Bone marrow (tissue), 2 donors: ENCODE measurements around the gene NR4A3.
A peak's percentile ranks its signal among the peaks of the same experiment; 100 is the strongest.
"Not testable (repeated sequence)": the region's sequence is repeated elsewhere in the genome, so short reads cannot be mapped to it uniquely, and the experiment has no call there.

Experiments used
- DNase-seq, 2 donors: peaks; one replicate each; lab custom pipeline; 2025; lab: John Stamatoyannopoulos, UW

The NR4A3 gene

GRCh38 chr9:99821396-99822108 lies at the start of gene NR4A3:
Gene NR4A3, plus strand, starts transcription at chr9:99821885. Its CDS starts 6,158 bp downstream, at chr9:99828043.
- DNase-seq, result peak; percentile 62 to 82

GRCh38 chr9:99773468-99774138 lies 48.1 kb upstream of the NR4A3 start:
- no peak for DNase-seq

- peak in 1 of 2 donors; percentile 2 for DNase-seq
Measured at GRCh38 chr9:99778308-99778707, 43.4 kb upstream of the NR4A3 start.

- no peak for DNase-seq
Measured at GRCh38 chr9:99778836-99779235, 42.8 kb upstream of the NR4A3 start.

GRCh38 chr9:99779277-99779676 lies 42.4 kb upstream of the NR4A3 start:
- no peak for DNase-seq

- not testable (repeated sequence) for DNase-seq
Measured at GRCh38 chr9:99782349-99782748, 39.3 kb upstream of the NR4A3 start.

- DNase-seq, result peak in 1 of 2 donors; percentile 29
Measured at GRCh38 chr9:99782962-99783718, 38.5 kb upstream of the NR4A3 start.

GRCh38 chr9:99783799-99784198 lies 37.9 kb upstream of the NR4A3 start:
- no peak for DNase-seq

GRCh38 chr9:99785010-99785590 lies 36.6 kb upstream of the NR4A3 start:
- no peak for DNase-seq

- no peak for DNase-seq
Measured at GRCh38 chr9:99787556-99787955, 34.1 kb upstream of the NR4A3 start.

GRCh38 chr9:99793528-99793927 lies 28.2 kb upstream of the NR4A3 start:
- DNase-seq, result no peak

- no peak for DNase-seq
Measured at GRCh38 chr9:99796231-99796630, 25.5 kb upstream of the NR4A3 start.

- no peak for DNase-seq
Measured at GRCh38 chr9:99801775-99802174, 19.9 kb upstream of the NR4A3 start.

GRCh38 chr9:99803694-99804093 lies 18.0 kb upstream of the NR4A3 start:
- no peak for DNase-seq

- DNase-seq, result peak in 1 of 2 donors; percentile 74
Measured at GRCh38 chr9:99807276-99807852, 14.3 kb upstream of the NR4A3 start.

GRCh38 chr9:99807956-99808355 lies 13.7 kb upstream of the NR4A3 start:
- DNase-seq, result no peak

GRCh38 chr9:99808454-99808853 lies 13.2 kb upstream of the NR4A3 start:
- no peak for DNase-seq

GRCh38 chr9:99809586-99810319 lies 11.9 kb upstream of the NR4A3 start:
- no peak for DNase-seq

- no peak for DNase-seq
Measured at GRCh38 chr9:99811172-99811571, 10.5 kb upstream of the NR4A3 start.

- no peak for DNase-seq
Measured at GRCh38 chr9:99811598-99812383, 9.9 kb upstream of the NR4A3 start.

GRCh38 chr9:99813739-99814138 lies 7.9 kb upstream of the NR4A3 start:
- DNase-seq, result no peak
